OCI-LY7 (cell line): ENCODE results near the gene TMEM114.

Experiments used
- CTCF ChIP-seq: fragments of 200-600 bp; sonication (generic); conservative IDR thresholded peaks from 2 replicates; pipeline ENCODE4 v1.5.1; 2014; ENCODE audit warnings: mild to moderate bottlenecking, antibody characterized with exemption, low read length, moderate library complexity, mixed read lengths
- EZH2phosphoT487 ChIP-seq: fragments of 200-600 bp; sonication (generic); IDR thresholded peaks from 2 replicates; pipeline ENCODE4 v1.6.1; 2018; ENCODE audit warnings: low read depth, borderline replicate concordance, mild to moderate bottlenecking, mixed run types, antibody characterized with exemption, low read length, moderate library complexity, mixed read lengths

DNA sequence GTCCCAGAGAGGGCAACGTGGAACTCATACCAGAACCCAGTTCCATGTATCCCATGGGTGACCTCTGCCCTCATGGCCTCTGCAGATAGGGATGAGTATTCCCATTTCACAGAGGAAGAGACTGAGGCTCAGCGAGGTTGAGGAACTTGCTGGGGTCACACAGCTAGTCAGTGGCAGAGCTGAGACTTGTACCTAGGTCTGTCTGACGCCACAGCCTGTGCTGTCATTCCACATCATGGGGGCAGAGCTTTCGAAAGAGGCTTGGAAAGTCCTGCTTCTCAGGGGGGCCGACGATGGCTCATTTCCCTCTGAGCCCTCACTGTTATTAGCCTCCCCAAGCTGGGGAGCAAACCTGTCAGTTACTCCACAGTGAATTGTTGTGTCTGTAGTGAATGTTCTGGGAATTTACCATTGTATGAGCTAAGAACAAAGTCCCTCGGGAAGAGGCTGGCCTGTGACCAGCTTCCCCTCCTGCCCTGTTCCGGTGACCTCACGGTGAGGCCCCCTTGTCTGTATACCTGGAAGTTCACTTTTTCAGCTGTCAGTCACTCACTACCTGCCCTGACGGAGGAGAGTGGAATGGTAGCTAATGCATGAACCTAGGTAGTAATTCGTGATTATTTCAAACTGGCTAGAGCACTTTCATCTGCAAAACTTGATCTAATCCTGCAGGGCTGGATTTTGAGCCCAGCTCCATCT is 40.1 kb upstream of the TMEM114 start:
- TF ChIP-seq CTCF (no peak), EZH2phosphoT487 (no peak)
